Stimulated activated CD8-positive, alpha-beta memory T cell treated with anti-CD3 and anti-CD28 coated beads, Interleukin-12 subunit alpha, Interleukin-12 subunit beta, amount 100 ng/mL, for 4 hours (primary cell): Measurements from ENCODE around the gene ANKLE2.

Experiments
- DNase-seq: peaks from one replicate; pipeline ENCODE4 v3.0.0-alpha.2; 2020; ENCODE audit warnings: low read depth

The ANKLE2 gene

DNA sequence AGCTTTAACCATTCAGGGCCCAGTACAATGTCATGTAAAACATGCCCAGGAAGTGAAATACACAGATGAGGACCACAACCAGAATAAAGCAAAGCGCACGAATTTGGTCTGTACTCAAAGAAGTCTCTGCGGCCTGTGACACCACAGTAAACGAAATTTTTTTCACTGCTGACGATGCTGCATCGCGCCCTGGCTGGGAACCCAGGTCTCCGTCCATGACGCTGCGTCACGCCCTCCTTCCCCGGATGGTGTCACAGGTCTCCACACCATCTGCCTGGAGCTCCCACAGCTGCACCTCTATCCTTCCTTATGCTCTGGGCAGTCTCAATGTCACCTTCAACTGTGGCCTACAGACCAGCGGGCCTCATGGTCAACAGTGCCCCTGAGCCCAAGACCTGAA is 17.8 kb downstream of the ANKLE2 start:
- DNase-seq: no peak

DNA sequence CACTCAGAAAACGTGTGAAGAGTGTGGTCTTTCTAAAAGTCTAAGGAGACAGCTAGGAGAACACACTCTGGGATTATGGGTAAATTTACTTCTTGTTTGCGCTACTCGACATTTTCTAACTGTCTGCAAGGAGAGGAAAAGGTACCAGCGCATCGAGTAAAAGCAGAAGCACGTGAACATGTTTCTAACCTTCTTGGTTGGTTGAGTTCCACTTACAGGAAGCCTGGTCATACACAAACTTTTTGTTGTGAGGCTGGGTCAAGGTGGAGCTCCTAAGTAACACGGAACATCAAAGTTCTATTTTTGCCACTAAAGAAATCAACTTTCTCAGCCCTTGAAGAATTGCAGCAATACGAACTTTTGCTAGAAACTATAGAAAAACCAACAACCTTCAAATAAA is 20.0 kb downstream of the ANKLE2 start:
- DNase-seq: no peak

DNA sequence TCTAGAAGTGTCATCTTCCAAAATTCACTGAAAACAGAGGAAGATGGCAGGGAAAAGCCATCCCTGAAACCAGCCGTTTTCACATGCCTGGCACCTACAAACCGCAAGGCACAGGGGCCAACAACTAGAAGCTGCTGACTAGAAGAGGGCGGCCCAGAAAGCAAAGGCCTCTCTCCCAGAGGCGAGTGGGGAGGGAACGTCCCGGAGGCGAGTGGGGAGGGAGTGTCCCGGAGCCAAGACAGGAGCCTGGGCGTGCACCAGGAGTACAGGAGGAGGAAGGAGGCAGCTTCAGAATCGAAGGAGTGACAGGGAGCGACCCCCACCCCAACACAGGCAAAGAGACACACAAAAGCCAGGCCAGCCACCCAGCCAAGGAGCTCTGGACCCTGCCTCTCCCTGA is 21.0 kb downstream of the ANKLE2 start:
- DNase-seq: no peak

DNA sequence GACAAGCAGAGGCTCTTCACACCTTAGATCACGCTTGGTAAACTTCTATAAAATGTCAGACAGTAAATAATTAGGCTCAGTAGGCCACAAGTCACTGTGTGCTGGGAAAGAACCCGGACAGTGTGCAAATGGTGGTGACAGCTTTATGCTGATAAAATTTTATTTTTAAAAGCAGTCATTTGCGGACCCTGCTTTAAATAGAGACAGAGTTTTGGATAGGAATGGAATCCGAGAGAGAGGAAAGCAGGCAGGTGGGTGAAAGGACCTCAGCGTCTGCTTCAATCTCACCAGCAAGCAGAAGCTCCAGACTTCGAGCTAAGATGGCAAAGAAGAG is 21.4 kb downstream of the ANKLE2 start:
- no peak for DNase-seq

DNA sequence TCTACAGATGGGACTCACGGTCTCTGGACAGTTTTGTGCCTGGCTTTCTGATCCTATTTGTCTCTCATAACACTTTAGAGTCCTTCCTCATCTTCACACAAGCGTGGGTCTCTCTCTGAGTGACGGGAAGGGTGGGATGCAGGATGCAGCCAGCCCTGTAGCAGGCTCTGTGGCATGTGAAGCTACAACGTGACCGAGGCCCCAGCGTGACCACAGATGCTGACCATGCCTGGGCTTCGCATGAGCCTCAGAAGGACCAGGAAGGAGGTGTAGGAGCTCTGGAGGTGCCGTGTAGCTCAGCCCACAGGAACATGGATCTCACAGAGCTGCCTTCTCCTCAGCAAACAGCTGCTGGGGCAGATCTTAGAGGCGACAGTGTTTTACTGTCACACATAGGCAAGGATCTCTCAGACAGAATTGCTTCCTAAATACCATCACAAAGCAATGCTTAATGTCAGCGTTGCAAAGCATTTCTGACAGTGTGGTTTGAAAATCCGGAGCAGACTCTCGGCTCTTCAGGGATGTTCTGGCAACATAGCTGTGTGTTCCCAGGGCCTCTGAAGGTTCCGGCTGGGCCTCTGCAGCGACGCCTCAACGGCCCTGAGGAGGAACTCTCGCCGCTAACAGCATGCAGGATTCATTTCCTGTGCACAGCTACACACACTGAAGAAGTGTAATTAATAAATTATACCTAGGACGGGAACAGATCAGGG is 21.9 kb downstream of the ANKLE2 start:
- DNase-seq: no peak

DNA sequence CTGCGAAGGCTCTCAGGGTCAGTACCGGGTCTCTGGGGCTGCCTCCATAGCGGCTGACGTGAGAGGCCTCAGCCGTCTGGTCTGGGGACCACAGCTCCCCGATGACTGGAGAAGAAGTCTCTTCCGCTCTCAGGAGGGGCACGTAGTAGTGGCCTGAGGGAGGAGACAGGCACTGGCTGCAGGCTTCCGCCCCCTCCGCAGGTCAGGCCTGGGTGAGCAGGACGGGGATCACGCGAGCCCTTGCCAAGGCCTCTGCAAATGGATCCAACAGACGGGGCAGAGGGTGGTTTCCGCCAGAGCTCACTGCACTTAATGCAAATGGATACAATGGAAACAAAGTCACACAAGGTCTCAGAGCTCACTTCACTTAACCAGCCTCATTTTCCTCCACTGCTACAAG is 24.7 kb downstream of the ANKLE2 start:
- no peak for DNase-seq

DNA sequence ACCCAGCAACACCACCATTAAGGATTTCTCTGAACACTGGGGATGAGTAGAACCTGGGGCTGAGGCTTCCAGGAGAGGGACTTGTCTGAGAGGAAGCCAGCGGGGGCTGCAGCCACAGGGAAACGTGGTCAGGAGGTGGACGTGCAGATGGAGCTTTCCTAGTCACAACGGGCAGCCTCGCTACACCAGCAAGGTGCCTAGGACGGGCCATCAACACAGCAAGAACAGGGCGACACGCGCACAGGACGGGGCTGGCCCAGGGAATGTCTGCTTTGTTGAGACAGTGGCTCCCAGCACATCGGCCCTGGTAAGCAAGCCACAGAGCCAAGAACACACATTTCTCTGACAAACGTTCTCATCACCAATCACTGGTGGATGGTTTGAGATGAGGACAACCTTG is 25.3 kb downstream of the ANKLE2 start:
- no peak for DNase-seq

DNA sequence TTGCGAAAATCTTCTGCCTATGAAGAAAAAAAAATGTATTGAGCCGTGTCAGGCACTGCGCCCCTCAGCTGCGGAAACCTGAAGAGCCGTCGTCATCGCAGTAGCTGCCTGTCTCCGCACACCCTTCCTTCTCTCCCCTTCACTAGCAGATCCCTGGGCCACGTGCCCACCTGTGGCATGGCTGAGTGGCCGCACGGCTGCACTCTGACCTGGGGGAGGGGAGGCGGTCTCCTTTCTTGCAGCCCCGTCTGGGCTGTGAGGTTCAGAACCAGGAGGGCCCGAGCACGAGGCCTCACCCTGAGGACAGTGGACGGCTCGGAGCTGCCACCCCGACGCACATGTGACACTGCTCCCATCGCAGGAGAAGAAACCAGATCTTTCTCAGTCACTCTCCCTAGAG is 26.1 kb downstream of the ANKLE2 start:
- no peak for DNase-seq

DNA sequence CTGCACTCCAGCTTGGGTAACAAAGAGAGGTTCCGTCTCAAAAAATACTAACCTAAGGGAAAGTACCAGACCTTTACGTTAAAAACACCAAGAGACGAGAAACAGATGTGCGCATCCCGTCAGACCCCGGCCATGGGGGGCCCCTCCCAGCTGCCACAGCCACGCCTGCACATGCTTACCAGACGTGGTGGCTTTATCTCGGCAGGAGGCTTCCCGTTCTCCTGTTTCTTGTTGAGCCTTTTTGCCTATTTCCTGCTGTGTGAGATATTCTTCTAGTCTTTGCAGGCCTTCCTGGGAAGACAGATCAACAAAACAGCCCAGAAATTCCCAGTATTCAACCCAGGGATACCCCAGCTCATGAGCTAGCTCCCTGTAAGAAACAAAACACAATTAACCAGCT is 27.4 kb downstream of the ANKLE2 start:
- no peak for DNase-seq

DNA sequence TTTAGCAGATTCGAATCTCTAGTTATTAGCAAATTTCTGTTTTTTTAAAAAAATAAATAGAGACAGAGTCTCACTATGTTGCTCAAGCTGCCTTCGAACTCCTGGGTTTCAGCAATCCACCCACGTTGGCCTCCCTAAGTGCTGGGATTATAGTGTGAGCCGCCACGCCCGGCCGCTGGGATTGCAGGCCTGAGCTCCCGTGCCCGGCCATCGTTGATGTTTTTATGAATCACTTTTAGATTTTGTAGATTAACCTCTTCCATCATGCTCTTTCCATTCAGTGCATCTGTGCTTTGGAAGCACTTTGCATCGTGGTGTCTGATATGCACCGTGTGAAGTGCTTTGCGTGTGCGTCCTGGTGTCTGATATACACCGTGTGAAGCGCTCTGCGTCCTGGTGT is 30.1 kb downstream of the ANKLE2 start:
- no peak for DNase-seq

DNA sequence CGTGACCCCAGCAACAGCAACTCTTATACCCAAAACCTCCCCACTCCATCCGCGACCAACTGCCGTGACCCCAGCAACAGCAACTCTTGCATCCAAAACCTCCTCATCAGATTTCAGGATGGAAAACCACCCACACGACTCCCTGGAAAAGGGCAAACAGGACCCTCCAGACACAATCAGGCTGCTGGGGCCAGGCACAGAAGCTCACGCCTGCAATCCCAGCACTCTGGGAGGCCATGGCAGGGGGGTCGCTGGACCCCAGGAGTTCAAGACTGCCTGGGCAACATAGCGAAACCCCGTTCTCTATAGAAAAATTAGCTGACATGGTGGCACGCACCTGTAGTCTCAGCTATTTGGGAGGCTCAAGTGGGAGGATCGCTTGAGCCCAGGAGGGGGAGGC is 31.3 kb downstream of the ANKLE2 start:
- no peak for DNase-seq

DNA sequence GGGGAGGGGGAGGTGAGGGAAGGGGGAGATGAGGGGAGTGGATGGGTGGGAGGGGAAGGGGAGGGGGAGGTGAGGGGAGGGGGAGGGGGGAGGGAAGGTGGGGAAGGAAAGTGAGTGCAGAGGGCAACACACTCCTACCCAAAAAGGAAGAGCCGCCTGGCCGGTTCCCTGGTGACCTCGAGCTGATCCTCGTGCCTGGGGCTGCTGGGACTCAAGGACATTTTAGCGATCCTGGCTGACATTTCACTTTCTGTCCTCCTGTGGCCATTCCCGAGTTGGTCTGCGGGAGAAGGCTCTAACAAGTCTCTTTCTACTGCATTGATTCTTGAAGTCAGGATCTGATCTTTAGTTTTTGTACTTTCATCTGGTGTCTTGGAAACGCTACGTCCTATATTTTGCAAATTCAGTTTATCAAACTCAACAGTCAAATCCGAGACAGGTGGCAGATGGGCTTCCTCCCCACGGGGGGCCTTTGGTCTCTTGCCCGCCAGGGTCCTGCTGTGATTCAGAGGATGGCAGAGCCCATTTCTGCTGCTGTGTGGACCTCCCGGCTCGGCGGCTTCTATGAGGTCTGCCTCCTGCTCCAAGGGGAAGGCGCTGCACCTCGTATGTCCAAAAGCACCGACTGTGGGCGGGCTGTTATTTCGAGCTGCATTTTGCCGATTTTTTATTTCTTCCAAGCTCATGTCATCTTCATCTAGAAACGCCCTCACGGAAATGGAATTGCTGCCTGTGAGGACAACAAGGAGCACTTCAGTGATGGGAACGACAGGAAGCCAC is 31.9 kb downstream of the ANKLE2 start:
- DNase-seq: no peak

DNA sequence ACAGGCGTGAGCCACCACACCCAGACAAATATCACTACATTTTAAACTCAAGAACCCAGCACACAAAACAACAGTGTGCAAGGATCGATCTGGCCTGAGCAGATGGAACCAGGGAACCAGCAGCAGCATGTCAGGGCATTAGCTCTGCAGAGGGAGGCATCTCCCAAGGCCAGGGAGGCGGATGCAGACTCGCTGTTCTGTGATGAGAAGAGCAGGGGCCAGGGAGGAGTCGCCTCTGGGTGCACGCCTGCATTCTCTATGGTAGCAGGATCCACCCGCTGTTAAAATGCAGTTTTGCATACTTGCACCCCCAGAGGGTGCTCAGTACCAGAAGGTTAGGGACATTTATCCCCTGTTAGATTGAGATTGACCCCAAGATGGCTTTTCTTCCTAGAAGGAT is 33.1 kb downstream of the ANKLE2 start:
- DNase-seq: no peak

DNA sequence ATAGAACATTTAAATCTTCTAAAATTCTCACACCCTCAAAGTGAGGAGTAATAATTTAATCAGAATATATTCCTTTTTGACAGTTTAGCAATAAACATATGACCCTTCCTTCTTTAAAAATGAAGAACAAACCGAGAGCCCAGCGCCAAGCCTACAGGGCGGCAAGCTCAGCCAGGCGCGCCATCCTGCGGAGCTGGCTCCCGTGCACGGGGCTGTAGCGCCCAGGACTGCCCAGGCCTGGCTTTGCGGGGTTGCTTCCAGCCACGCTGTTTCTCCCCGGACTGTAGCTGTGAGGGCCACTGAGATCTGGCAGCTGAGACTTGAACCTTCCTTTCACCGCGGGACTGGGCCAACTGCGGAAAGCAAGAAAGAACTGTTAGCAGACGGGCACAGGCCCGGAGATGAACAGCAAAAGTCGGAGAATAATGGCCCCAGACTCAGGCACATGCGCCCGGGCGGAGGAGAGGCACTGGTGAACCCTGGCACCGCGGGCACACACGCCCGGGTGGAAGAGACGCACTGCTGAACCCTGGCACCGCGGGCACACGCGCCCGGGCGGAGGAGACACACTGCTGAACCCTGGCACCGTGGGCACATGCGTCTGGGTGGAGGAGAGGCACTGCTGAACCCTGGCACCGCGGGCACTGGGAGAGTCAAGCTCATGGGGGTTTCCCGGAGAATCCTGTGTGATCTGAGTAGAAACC is 34.4 kb downstream of the ANKLE2 start:
- no peak for DNase-seq

DNA sequence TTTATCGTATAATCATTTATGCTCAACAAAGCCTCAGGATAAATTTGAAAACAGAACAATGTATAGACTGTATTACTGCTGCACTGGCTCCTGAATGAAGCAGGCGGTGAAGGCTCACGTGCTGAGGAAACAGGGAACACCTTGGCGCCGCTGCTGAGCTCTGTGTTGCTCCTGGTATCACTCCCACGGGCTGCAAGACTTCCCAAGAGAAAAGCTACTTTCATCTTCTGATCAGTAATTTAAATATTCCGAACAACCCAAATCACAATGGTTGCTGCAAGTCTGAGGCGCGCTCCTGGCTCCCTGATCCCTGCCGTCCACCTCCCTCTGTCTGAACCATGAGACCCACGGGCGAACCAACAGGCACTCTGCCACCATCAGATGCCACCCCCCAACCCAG is 35.2 kb downstream of the ANKLE2 start:
- no peak for DNase-seq

DNA sequence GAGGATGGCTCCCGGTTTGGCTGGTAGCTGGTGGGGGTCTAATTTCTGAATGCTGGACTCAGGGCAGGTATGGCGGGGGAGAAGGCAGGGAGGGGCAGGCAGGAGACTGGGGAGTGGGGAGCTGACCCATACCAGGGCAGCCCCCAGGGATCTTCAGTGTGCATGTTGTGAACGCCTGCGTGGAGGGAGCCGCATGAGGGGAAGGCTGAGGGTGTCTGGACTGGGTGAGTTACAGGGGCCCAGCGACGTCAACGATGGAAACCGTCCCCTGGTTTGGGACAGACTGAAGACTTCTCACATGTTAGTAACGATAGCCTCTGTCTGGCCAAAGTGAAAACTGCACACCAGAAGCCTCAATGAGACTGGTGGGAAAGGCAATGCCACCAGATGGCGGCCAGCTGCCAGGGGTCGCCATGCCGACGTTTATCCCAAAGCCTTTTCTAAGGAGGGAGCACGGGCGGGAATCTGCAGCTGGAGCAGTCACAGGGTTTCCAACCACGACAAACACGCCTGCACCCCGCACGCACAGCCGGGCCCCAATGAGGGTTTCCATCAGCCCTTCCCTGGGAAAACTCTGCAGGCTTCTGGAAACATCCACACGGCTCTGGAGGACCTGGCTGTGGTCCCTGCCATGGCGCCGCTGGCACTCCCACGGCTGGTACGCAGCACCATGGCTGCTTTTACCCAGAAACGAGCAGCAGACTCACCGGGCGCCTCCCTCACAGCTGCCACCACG is 37.0 kb downstream of the ANKLE2 start:
- no peak for DNase-seq

DNA sequence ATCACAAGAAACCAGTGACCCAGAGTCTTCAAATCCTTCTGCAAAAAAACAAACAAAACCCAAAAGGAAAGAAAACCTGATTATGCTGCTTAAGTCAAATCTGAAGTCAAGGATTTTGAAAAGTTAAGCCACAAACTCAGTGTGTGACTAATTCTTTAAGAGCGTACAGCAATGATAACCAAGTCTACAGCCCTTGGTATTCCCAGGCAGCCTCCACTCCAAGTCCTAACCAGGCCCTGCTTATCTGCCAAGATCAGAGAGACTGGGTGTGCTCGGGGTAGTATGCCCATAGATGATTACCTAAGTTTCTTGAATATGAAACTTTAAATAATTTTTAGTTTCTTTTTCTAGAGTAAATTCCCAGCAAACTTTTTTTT is 37.9 kb downstream of the ANKLE2 start:
- no peak for DNase-seq

DNA sequence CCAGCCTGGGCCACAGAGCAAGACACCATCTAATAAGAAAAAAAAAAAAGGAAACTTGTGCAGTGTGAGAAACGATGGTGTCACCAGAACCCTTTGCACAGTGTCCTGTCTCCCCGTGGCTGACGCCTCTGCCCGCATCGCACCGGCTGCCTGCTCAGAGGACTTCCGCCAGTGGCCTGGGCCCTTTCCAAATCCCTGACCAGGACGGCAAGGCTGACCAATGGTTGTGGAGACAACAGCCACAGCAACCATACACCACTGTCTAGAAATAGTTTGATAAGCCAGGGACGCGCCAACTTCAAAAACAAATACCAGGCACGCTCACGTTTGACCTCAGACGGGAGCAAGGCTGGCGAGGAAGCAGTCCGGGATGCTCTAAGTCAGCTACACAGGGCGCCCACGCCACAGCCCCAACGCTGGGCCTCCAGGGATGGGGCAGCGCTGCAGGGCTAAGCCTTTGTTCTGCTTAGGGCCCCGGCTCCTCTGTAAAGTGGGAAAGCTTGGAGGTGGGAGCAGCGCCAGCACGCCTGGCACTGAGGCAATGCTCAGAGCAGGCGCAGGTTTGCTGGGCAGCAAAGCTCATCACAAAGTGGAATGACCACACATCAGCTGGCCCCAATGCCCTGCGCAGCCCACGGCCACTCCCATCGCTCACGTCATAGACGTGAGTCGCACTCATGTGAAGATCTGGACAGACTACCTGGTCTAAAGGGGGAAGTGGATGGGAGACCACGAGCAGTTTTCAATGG is 38.4 kb downstream of the ANKLE2 start:
- DNase-seq: no peak

DNA sequence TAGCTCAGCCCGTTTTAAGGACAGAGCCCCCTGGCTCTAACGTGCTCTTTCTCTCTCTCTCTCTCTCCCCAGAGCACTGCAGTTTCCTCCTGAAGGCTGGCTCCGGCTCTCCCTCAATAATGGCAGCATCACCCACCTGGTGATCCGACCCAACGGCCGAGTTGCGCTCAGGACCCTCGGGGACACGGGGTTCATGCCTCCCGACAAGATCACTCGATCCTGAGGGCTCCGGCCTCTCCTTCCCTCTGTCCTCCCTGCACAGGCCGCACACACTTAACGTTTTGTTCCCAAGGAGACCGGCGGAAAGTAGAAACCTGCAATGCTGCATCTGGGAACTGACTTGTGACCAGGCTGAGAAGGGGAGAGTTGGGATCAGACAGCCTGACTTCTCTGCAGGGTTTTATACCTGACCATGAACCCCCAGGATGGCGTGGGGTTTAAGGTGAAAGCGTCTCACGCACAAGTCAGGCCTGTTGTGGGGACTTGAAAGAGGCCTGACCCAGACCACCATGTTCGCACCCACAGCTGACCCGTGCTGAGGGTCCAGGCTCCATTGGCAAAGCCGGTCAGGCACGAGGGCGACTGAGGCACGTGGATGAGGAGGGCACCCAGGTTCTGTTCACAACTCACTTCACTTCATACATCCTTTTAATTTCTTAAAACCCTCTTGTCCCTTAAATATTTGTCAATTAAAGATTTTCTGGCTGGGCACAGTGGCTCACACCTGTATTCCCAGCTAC is 40.9 kb downstream of the ANKLE2 start:
- DNase-seq: no peak

DNA sequence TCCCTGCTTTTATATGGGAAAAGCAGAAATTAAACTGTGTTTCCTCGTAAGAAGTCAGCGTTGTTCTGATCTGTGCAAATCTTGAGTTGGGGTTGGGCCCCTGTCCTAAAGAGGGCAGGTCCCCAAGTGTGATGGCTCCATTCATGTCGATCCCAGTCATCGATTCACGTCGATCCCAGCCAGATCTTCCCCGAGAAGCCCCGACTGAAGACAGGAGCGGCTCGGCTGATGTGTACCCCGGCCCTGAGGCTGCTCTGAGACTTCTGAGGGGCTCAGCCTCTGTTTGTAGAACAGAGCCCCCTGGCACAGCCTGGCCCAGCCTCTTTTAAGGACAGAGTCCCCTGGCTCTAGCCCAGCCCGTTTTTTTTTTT is 41.7 kb downstream of the ANKLE2 start:
- DNase-seq: no peak
